ENCODE data around the gene GALNT17. TPM values are rescaled to one million over a fixed set of nuclear protein-coding genes. Genes with fewer than 3 reads are reported as not detected.
A peak's percentile ranks its signal among the peaks of the same experiment; 100 is the strongest.

GALNT17 gene
- total RNA-seq, 1 donor: 0.18 TPM

DNA sequence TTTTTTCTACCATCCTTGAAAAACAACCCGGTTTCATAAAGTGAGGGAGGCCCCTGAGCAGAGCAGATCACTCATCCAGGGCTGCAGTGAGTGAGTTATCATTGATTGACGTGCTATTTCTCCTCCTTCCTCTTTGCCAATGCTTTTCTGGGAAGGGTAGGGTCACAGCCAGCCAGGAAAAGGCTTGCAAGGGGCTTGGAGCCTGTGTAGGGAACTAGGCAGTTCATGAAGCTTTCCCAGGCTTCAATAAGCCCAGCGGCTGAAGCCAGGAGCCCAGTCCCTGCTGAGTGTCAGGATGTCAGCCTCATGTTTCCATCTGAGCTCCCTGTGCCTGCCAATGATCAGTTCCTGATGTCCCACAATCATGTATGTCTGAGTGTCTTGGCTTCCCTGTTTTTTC lies 584.7 kb downstream of the GALNT17 start:
- no peak overlapping the region for H3K4me3 ChIP-seq (ENCODE audit: low read depth, low read length)
- no peak for DNase-seq (ENCODE audit: low read depth)
- TF ChIP-seq, protein P1, sequence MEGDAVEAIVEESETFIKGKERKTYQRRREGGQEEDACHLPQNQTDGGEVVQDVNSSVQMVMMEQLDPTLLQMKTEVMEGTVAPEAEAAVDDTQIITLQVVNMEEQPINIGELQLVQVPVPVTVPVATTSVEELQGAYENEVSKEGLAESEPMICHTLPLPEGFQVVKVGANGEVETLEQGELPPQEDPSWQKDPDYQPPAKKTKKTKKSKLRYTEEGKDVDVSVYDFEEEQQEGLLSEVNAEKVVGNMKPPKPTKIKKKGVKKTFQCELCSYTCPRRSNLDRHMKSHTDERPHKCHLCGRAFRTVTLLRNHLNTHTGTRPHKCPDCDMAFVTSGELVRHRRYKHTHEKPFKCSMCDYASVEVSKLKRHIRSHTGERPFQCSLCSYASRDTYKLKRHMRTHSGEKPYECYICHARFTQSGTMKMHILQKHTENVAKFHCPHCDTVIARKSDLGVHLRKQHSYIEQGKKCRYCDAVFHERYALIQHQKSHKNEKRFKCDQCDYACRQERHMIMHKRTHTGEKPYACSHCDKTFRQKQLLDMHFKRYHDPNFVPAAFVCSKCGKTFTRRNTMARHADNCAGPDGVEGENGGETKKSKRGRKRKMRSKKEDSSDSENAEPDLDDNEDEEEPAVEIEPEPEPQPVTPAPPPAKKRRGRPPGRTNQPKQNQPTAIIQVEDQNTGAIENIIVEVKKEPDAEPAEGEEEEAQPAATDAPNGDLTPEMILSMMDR (IDR thresholded peaks at IDR 0.05; ENCODE audit: insufficient read depth, low read length): no peak

DNA sequence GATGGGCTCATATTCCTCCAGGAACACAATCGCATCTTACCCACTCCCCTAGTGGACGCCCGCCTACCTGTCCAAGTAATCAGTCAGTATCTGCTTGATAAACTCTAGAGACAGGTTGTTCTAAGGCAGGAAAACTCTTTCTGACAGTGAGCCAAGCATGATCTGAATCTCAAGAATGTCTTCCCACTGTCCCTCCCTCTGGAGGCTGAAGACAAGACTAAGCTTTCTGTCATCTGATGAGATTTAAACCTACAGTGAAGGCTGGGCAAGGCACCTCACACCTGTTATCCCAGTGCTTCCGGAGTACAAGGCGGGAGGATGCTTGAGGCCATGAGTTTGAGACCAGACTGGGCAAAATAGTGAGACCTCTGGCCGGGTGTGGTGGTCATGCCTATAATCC lies 586.6 kb downstream of the GALNT17 start:
- no peak overlapping the region for H3K4me3 ChIP-seq (ENCODE audit: low read depth, low read length)
- TF ChIP-seq, protein P1 (IDR thresholded peaks at IDR 0.05; ENCODE audit: insufficient read depth, low read length): no peak
- no peak for DNase-seq (ENCODE audit: low read depth)

DNA sequence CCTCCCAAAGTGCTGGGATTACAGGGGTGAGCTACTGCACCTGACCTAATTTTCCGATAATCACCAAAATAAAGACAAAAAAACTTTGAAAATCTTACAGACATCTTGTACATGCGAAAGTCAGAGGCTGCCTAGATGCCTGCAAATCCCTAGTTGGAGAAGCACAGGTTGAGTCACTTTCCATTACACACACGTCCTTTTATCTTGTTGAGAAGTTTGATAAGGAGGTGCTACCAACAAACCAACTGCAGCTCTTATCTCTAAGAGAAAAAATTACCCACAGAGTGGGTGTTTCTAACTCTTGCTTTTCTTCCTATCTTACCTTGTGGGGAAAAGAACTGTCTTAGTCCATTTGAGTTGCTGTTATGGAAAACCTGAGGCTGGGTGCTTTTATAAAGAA lies 589.8 kb downstream of the GALNT17 start:
- no peak for DNase-seq (ENCODE audit: low read depth)
- TF ChIP-seq, protein P1 (IDR thresholded peaks at IDR 0.05; ENCODE audit: insufficient read depth, low read length): no peak
- no peak overlapping the region for H3K4me3 ChIP-seq (ENCODE audit: low read depth, low read length)

DNA sequence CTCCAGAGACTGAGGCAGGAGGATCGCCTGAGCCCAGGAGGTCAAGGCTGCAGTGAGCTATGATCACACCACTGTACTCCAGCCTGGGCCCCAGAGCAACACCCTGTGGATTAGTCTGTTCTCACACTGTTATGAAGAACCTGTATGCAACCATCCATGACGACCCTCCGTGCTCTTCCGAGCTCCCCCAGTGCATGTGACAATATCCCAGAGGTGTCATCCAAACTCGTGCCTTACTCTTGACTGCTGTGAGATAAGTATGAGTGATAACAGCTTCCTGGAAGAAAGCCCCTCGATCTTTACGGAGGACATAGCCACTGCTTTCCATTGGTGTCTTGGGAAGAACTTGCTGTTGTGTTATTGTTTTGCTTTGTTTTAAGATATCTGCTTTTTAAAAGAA lies 591.9 kb downstream of the GALNT17 start:
- no peak for DNase-seq (ENCODE audit: low read depth)
- no peak overlapping the region for H3K4me3 ChIP-seq (ENCODE audit: low read depth, low read length)
- TF ChIP-seq, protein P1 (IDR thresholded peaks at IDR 0.05; ENCODE audit: insufficient read depth, low read length): no peak

DNA sequence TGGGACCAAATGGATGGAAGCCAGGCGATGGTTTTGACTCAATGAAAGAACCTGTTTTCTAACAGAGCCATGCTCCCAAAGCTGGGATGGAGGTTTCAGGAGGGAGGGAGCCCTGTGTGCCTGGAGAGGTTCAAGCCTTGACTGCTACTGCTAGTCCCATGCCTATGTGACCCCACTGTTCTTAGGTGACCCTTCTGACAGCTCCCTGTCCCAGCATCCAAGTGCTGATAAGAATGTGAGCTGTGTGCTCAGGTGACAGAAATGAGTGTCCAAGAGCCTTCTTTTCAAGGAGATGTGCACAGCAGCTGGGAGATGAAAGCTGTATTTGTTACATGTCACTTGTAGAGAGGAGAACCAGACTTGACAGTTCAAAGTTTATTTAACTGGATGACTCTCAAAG lies 595.4 kb downstream of the GALNT17 start:
- no peak for DNase-seq (ENCODE audit: low read depth)
- TF ChIP-seq, protein P1 (IDR thresholded peaks at IDR 0.05; ENCODE audit: insufficient read depth, low read length): no peak
- no peak overlapping the region for H3K4me3 ChIP-seq (ENCODE audit: low read depth, low read length)

DNA sequence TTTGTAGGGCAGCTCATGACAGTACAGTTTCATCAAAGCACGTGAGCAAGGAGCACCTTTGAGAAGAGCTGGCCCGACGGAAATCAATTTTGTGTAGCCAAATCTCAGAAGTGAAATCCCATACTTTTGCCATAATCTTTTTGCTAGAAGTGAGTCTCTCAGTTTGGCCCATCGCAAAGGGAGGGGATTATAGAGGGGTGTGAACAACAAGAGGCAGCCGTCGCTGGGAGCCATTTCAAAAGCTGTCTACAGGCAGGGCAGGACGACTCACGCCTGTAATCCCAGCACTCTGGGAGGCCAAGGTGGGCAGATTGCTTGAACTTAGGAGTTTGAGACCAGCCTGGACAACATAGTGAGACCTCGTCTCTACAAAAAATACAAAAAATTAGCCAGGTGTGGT lies 599.8 kb downstream of the GALNT17 start:
- TF ChIP-seq, protein P1 (IDR thresholded peaks at IDR 0.05; ENCODE audit: insufficient read depth, low read length): no peak
- DNase-seq (ENCODE audit: low read depth): no peak
- H3K4me3 ChIP-seq (ENCODE audit: low read depth, low read length): no peak overlapping the region

DNA sequence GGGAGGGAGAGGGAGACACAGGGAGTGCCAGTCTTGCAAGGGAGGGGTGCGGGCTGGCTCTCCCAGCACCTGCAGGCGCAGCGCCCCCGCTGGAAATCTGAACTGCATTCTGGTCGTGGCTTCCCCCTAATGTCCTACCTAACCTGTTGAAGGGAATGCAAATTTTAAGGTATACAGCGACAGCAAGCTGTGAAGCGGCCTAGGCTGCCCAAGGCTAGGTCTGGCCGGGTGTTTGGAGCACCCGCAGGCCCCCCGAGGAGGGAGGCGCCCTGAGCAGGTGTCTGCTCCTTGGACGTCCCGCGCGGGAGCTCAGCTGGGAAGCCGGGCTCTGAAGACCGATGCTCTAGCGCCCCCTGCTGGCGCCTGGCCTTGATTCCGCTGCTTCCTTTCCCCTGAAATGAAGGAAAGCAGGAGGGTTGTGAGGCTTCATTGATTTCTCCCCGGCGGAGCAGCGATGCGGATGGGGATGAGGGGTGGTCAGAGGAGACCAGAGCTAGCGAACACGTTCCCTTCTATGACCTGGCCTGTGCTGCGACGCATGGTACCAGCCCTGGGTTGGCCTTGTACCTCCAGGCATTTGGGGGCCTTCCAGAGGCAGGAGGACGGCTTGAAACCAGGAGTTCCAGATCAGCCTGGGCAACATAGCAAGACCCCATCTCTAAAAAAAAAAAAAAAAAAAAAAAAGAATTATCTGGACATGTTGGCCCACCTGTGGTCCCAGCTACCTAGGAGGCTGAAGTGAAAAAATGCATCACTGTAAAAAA lies 601.3 kb downstream of the GALNT17 start:
- DNase-seq (ENCODE audit: low read depth): peak; percentile 48

More for the DNA sequence above, 601.3 kb downstream of the GALNT17 start:
- TF ChIP-seq, protein P1 (IDR thresholded peaks at IDR 0.05; ENCODE audit: insufficient read depth, low read length): peak; percentile 76
- no peak overlapping the region for H3K4me3 ChIP-seq (ENCODE audit: low read depth, low read length)

Measured in fibroblast of the aortic adventitia (primary cell).